ENCODE results near the gene IFNGR2.
A peak's percentile ranks its signal among the peaks of the same experiment; 100 is the strongest.

DNA sequence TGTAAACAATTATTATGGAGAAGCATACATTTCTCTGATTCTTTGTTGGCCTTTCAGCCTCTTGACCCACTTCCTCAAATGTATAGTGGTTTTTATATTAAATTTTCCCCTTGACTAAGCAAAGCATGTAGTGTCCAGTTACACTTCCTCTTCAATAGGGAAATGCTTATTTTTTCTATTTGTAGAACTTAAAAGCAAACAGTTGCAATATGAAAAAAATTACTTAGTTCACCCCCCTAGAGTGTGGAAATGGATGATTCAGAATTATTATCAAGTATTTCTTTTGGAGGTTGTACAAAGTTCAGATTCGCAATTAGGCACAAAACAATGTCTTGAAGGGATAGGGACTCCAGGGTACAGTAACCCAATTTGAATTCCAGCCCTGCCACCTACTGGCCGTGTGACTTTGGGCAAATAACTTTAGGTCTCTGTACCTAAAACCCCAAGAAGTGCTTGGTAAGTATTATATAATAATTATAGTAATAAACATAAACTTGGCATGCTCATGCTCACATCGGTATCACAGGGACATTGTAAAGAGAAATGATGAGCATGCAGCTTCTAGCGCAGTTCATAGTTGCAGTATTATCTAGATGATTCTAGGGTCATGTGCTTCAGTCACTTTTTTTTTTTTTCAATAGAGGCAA, 28.6 kb upstream of the IFNGR2 start:
- TF ChIP-seq EZH2 (IDR thresholded peaks at IDR 0.05; ENCODE audit: borderline replicate concordance, low read depth, low read length, severe bottlenecking), result no peak
- TF ChIP-seq, protein P1, sequence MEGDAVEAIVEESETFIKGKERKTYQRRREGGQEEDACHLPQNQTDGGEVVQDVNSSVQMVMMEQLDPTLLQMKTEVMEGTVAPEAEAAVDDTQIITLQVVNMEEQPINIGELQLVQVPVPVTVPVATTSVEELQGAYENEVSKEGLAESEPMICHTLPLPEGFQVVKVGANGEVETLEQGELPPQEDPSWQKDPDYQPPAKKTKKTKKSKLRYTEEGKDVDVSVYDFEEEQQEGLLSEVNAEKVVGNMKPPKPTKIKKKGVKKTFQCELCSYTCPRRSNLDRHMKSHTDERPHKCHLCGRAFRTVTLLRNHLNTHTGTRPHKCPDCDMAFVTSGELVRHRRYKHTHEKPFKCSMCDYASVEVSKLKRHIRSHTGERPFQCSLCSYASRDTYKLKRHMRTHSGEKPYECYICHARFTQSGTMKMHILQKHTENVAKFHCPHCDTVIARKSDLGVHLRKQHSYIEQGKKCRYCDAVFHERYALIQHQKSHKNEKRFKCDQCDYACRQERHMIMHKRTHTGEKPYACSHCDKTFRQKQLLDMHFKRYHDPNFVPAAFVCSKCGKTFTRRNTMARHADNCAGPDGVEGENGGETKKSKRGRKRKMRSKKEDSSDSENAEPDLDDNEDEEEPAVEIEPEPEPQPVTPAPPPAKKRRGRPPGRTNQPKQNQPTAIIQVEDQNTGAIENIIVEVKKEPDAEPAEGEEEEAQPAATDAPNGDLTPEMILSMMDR (IDR thresholded peaks at IDR 0.05; ENCODE audit: borderline replicate concordance, extremely low read depth, low read length, poor library complexity, severe bottlenecking), result peak; percentile 75

Data from DND-41 (cell line).